Neural cell (in vitro differentiated cells): ENCODE measurements around the gene MYO1F. TPM values are rescaled to one million over a fixed set of nuclear protein-coding genes. Genes with fewer than 3 reads are reported as not detected.

ENCODE experiments used
- H2AFZ ChIP-seq: fragments of 200-600, 300-800 bp; sonication (generic), shearing (Covaris generic); 2 replicates; pipeline ENCODE4 v1.6.0; 2014; ENCODE audit warnings: low read depth, mild to moderate bottlenecking, antibody characterized with exemption, low read length, moderate library complexity
- H3F3A ChIP-seq: fragments of 200-600 bp; shearing (Covaris generic); 2 replicates; pipeline ENCODE4 v1.6.1; 2016; ENCODE audit warnings: mild to moderate bottlenecking, moderate library complexity, mixed read lengths, antibody characterized with exemption, low read length; ENCODE audit not compliant: insufficient read depth, poor library complexity, severe bottlenecking
- H3K27ac ChIP-seq: fragments of 200-600, 300-800 bp; sonication (generic), shearing (Covaris generic); 2 replicates; pipeline ENCODE4 v1.5.1; 2014; ENCODE audit warnings: mild to moderate bottlenecking, low read length, moderate library complexity
- H3K27me3 ChIP-seq: fragments of 300-800, 200-600 bp; sonication (generic), shearing (Covaris generic); 2 replicates; pipeline ENCODE4 v1.6.0; 2014; ENCODE audit warnings: mild to moderate bottlenecking, low read depth, low read length, moderate library complexity; ENCODE audit not compliant: insufficient read depth
- H3K36me3 ChIP-seq: fragments of 300-800, 200-600 bp; sonication (generic), shearing (Covaris generic); 2 replicates; pipeline ENCODE4 v1.5.1; 2014; ENCODE audit warnings: mild to moderate bottlenecking, antibody characterized with exemption, low read length, moderate library complexity; ENCODE audit not compliant: insufficient read depth
- H3K4me2 ChIP-seq: fragments of 300-800, 200-600 bp; sonication (generic), shearing (Covaris generic); 2 replicates; pipeline ENCODE4 v1.6.0; 2014; ENCODE audit warnings: mild to moderate bottlenecking, low read length
- H3K4me3 ChIP-seq: fragments of 300-800, 200-600 bp; sonication (generic), shearing (Covaris generic); 2 replicates; pipeline ENCODE4 v1.5.1; 2014; ENCODE audit warnings: mild to moderate bottlenecking, low read length, moderate library complexity
- H3K79me2 ChIP-seq: fragments of 200-600 bp; shearing (Covaris generic); replicated peaks from 2 replicates; pipeline ENCODE4 v1.6.0; 2014; ENCODE audit warnings: mild to moderate bottlenecking, low read length, moderate library complexity; ENCODE audit not compliant: insufficient read depth
- H3K9ac ChIP-seq: fragments of 300-800, 200-600 bp; sonication (generic), shearing (Covaris generic); 2 replicates; pipeline ENCODE4 v1.6.1; 2016; ENCODE audit warnings: mild to moderate bottlenecking, low read length, mixed read lengths
- H3K9me2 ChIP-seq: fragments of 200-600 bp; shearing (Covaris generic); 2 replicates; pipeline ENCODE4 v1.6.1; 2016; ENCODE audit warnings: mild to moderate bottlenecking, low read length, mixed read lengths; ENCODE audit not compliant: insufficient read depth
- H3K9me3 ChIP-seq: fragments of 200-600, 300-800 bp; sonication (generic), shearing (Covaris generic); 2 replicates; pipeline ENCODE4 v1.6.1; 2016; ENCODE audit warnings: mild to moderate bottlenecking, mixed run types, low read length, moderate library complexity, mixed read lengths
- H4K20me1 ChIP-seq: fragments of 200-600 bp; shearing (Covaris generic); 2 replicates; pipeline ENCODE4 v1.6.1; 2016; ENCODE audit warnings: mild to moderate bottlenecking, mixed run types; ENCODE audit not compliant: insufficient read depth
- EP300 ChIP-seq: fragments of 450-650 bp; conservative IDR thresholded peaks from 2 replicates; pipeline ENCODE4 v1.6.1; 2014; ENCODE audit warnings: antibody characterized with exemption, mild to moderate bottlenecking, moderate library complexity; ENCODE audit not compliant: poor library complexity, severe bottlenecking
- EZH2 ChIP-seq: fragments of 200-600, 300-800 bp; shearing (Covaris generic), sonication (generic); IDR thresholded peaks from 2 replicates; pipeline ENCODE4 v1.6.1; 2014; ENCODE audit warnings: antibody characterized with exemption, low read length, borderline replicate concordance, mild to moderate bottlenecking; ENCODE audit not compliant: insufficient read depth, poor library complexity, severe bottlenecking
- MXI1 ChIP-seq: fragments of 450-650 bp; conservative IDR thresholded peaks from 2 replicates; pipeline ENCODE4 v1.6.1; 2014; ENCODE audit warnings: antibody characterized with exemption, mild to moderate bottlenecking; ENCODE audit not compliant: poor library complexity, severe bottlenecking
- POLR2AphosphoS5 ChIP-seq: IDR thresholded peaks from 2 replicates; pipeline ENCODE4 v1.6.1; 2012
- RAD21 ChIP-seq: fragments of 450-650 bp; conservative IDR thresholded peaks from 2 replicates; pipeline ENCODE4 v1.6.1; 2014; ENCODE audit warnings: antibody characterized with exemption, mild to moderate bottlenecking, moderate library complexity
- SMC3 ChIP-seq: fragments of 450-650 bp; conservative IDR thresholded peaks from 2 replicates; pipeline ENCODE4 v1.6.1; 2014; ENCODE audit warnings: antibody characterized with exemption, mild to moderate bottlenecking, moderate library complexity; ENCODE audit not compliant: poor library complexity
- TAF1 ChIP-seq: IDR thresholded peaks from 2 replicates; pipeline ENCODE4 v1.6.1; 2012; ENCODE audit warnings: low read depth
- polyA plus RNA-seq: library from polyadenylated mRNA; depleted of rRNA; stranded (reverse); fragments of >200 nt; gene quantifications from 2 replicates; pipeline ENCODE4 v1.2.3, GENCODE V29; 2014
- TF ChIP-seq, protein P1 (sequence below): fragments of 450-650 bp; IDR thresholded peaks from 2 replicates; pipeline ENCODE4 v1.5.1; 2014; ENCODE audit warnings: antibody characterized with exemption, mild to moderate bottlenecking, moderate library complexity; ENCODE audit not compliant: poor library complexity, severe bottlenecking
- TF ChIP-seq, protein P2 (sequence below): IDR thresholded peaks from 2 replicates; pipeline ENCODE4 v1.6.1; 2012; ENCODE audit warnings: borderline replicate concordance

The MYO1F gene
- polyA plus RNA-seq, 1 donor from 2014 or later: 0.40 TPM

DNA sequence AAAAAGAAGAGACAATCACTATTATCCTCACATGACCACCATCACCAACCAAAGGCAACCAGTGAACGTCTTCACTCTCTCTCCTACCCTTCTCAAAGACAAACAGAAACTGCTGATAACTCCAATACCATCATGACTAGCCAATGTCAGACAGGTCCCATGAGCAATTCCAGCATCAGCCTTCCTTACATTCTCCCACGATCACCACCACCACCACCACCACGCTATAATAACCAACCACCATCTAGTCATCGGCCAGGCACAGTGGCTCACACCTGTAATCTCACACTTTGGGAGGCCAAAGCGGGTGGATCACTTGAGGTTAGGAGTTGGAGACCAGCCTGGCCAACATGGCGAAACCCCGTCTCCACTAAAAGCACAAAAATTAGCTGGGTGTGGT is 3.9 kb downstream of the MYO1F start:
- no peaks in the 10 kb centered on the region for H3F3A ChIP-seq

DNA sequence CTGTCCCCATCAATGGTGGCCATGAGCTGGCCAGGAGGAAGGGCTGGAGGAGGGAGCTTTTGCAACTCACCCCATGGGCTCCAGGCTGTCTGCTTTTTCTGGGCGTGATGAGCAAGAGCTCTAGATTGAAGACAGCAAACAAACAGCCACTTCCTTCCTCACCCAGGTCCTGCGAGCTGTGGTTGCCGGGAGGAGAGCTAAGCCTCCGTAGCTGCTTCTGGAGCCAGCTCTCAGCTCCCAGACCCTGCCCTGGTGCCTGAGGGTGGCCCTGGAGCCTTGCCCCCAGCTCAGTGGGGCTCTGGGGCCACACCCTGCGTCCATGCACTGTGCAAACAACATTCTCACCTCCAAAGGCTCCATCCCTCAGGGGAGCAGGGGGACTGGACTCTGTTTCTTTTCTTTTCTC is 6.2 kb downstream of the MYO1F start:
- Histone ChIP-seq H4K20me1 (no peaks in the 10 kb centered on the region), H3K36me3 (no peaks in the 10 kb centered on the region), H3K9me2 (no peaks in the 10 kb centered on the region), H3K27ac (no peak overlapping the region), H3F3A (no peaks in the 10 kb centered on the region), H3K79me2 (no peaks in the 10 kb centered on the region), H2AFZ (no peak overlapping the region), H3K9me3 (no peaks in the 10 kb centered on the region), H3K27me3 (no peaks in the 10 kb centered on the region), H3K4me2 (no peak overlapping the region), H3K9ac (no peak overlapping the region), H3K4me3 (no peak overlapping the region)
- TF ChIP-seq MXI1: no peak
- no peak for TF ChIP-seq SMC3
- TF ChIP-seq EP300: no peak
- TF ChIP-seq, protein P1, sequence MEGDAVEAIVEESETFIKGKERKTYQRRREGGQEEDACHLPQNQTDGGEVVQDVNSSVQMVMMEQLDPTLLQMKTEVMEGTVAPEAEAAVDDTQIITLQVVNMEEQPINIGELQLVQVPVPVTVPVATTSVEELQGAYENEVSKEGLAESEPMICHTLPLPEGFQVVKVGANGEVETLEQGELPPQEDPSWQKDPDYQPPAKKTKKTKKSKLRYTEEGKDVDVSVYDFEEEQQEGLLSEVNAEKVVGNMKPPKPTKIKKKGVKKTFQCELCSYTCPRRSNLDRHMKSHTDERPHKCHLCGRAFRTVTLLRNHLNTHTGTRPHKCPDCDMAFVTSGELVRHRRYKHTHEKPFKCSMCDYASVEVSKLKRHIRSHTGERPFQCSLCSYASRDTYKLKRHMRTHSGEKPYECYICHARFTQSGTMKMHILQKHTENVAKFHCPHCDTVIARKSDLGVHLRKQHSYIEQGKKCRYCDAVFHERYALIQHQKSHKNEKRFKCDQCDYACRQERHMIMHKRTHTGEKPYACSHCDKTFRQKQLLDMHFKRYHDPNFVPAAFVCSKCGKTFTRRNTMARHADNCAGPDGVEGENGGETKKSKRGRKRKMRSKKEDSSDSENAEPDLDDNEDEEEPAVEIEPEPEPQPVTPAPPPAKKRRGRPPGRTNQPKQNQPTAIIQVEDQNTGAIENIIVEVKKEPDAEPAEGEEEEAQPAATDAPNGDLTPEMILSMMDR: no peak
- TF ChIP-seq, protein P2, sequence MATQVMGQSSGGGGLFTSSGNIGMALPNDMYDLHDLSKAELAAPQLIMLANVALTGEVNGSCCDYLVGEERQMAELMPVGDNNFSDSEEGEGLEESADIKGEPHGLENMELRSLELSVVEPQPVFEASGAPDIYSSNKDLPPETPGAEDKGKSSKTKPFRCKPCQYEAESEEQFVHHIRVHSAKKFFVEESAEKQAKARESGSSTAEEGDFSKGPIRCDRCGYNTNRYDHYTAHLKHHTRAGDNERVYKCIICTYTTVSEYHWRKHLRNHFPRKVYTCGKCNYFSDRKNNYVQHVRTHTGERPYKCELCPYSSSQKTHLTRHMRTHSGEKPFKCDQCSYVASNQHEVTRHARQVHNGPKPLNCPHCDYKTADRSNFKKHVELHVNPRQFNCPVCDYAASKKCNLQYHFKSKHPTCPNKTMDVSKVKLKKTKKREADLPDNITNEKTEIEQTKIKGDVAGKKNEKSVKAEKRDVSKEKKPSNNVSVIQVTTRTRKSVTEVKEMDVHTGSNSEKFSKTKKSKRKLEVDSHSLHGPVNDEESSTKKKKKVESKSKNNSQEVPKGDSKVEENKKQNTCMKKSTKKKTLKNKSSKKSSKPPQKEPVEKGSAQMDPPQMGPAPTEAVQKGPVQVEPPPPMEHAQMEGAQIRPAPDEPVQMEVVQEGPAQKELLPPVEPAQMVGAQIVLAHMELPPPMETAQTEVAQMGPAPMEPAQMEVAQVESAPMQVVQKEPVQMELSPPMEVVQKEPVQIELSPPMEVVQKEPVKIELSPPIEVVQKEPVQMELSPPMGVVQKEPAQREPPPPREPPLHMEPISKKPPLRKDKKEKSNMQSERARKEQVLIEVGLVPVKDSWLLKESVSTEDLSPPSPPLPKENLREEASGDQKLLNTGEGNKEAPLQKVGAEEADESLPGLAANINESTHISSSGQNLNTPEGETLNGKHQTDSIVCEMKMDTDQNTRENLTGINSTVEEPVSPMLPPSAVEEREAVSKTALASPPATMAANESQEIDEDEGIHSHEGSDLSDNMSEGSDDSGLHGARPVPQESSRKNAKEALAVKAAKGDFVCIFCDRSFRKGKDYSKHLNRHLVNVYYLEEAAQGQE: no peak
- no peak for TF ChIP-seq EZH2
- TF ChIP-seq TAF1: no peak
- no peak for TF ChIP-seq RAD21
- TF ChIP-seq POLR2AphosphoS5: no peak

More for the DNA sequence above, 3.9 kb downstream of the MYO1F start:
- no peaks in the 10 kb centered on the region for H3K36me3 ChIP-seq
- no peak overlapping the region for H3K9ac ChIP-seq
- no peak overlapping the region for H2AFZ ChIP-seq
- H3K27me3 ChIP-seq: no peaks in the 10 kb centered on the region
- no peak overlapping the region for H3K4me3 ChIP-seq
- H4K20me1 ChIP-seq: no peaks in the 10 kb centered on the region
- H3K9me2 ChIP-seq: no peaks in the 10 kb centered on the region
- TF ChIP-seq, protein P2: no peak
- TF ChIP-seq RAD21: no peak
- TF ChIP-seq EZH2: no peak
- TF ChIP-seq MXI1: no peak
- TF ChIP-seq SMC3: no peak
- no peak for TF ChIP-seq POLR2AphosphoS5
- TF ChIP-seq, protein P1: no peak
- TF ChIP-seq TAF1: no peak
- no peak overlapping the region for H3K4me2 ChIP-seq
- no peaks in the 10 kb centered on the region for H3K9me3 ChIP-seq
- H3K27ac ChIP-seq: no peak overlapping the region
- H3K79me2 ChIP-seq: no peaks in the 10 kb centered on the region
